ENCODE measurements around the gene SHH.

Gene SHH

GRCh38 chr7:155762036-155762435, 50.2 kb downstream of the SHH start:
- DNase-seq: no peak

- DNase-seq: no peak
Measured at GRCh38 chr7:155761162-155761561, 51.1 kb downstream of the SHH start.

DNA sequence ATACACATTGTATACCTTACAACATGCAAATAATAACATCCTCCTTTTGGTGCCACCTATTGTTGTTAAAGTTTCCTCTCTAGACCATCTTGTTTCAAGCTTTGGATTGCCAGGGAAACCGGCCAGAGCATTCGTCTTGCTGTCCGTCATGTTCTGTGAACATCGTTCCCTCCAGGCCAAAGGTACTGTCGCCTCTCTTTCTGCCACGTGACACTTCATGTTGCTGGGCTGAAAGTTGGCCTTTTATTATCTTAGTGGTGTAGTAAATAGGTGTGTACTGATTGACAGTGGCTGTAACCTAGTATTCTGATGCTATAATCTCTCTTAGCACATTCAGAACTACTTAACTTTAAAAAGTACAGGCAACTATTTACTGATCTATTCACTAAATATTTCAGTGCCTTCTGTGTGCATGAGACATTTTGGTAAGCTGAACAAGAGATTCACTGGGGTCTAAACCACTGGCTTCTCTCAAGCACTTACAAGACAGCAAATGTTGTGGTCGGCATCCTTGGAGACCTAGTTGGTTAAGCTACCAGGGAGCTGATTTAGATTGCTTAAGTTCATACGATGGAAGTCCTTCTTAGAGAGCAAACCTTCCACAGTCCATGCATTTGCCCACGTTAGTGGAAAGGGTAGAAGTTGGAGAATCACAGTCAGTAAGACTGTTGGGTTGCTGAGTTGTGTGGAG, 52.4 kb downstream of the SHH start:
- DNase-seq: no peak

DNA sequence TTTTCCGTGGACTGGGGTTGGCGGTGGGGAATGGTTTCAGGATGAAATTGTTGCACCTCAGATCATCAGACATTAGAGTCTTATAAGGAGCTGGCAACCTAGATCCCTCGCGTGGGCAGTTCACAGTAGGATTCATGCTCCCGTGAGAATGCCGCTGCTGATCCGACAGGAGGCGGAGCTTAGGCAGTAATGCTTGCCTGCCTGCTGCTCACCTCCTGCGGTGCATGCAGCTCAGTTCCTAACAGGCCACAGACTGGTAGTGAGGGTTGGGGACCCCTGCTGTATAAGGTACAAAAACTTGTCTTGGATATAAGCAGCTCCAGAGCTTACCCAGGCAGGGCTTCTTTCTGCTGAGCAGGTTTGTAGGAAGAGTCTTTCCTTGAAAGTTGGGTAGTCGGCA, 53.9 kb downstream of the SHH start:
- no peak for DNase-seq

DNA sequence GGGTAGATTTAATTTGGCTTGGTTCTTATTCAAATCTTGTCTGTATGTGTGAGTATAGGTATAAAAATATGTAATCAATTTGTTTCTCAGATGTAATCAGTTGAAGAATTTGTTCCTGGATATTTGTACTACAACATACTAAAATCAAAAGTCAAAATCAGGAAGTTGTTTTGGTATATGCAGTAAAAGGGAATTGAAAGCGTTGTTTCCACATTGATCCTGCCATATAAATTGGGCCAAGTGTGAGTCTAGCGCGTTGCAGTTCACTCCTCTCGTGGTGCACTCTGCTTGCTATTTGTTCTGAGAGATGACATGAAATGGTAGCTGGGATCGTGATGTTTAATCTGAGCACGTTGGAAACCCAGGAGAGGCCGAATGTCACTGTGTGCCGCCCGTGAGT, 55.9 kb downstream of the SHH start:
- no peak for DNase-seq

DNA sequence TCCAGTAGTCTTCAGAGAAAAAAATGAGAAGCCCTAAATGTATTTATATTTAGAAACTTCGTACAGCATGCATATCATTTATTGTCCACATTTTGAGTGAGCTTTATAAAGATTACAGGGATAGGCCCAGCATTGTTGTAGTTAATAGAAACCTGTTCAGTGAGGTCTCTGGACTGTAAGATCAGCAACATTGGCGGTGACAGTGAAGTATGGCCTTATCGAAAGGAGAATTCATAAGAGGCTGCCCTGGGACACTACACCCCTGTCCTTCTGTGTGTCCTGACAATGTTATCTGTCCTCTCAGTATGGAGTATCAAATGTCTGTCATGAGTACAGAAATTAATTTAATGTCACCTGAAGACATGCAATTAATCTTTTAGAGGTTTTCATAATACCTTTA, 57.2 kb downstream of the SHH start:
- DNase-seq: no peak

GRCh38 chr7:155754165-155754564, 58.1 kb downstream of the SHH start:
- DNase-seq: no peak

DNA sequence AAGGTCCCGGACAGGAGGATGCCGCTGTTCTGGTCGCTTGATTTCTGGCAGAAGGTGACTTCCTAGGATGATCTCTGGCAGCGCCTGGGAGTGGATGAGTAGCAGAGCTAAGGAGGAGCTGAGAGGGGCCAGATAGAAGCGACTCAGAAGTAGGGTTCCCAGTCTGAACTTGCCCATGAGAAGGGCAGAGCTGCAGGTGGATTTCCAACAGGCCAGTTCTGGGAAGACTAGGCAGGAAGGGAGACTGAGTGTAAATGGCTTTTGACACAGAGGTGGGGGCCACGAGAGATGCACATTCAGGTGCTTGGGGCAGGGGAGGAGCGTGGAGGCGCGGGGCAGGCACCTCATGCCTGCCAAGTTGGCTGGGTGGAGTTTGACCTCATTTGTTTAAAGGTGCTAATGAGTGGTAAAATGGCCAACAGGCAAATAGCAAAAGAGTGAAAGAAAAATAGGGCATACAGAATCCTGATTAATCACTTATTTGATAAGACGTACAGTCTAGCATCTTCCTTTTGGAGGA, 58.8 kb downstream of the SHH start:
- no peak for DNase-seq

DNA sequence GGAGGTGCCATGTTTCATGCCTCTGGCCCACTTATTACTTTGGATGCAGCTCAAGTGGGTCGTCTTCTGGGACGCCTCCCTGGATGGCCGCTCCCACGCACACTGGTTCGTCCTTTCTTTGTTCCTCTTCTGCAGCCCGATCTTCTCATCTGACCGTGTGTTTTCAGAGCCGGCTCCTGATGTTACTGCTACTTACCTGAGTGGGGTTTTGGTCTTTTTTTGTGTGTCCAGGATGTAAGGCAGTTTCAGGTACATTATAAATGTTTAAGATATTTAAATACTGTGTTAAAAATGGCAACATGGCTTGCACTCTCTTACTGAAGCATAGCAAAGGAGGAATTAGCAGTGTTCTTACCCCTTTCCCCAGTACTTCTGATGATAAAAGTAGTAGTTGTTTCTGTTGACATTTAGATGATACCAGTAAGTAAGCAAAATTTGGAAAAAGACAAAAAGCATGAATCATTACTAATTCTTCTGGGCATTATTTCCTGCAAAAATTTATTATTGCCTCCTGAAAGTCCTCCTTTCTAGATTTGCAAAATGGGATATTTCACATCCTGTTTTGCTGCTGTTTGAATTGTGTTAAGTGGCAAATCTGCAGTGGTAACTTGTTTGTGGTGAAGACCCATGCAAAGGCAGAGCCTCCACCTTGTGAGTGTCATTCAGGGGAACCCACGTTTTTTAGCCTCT, 59.4 kb downstream of the SHH start:
- no peak for DNase-seq

DNA sequence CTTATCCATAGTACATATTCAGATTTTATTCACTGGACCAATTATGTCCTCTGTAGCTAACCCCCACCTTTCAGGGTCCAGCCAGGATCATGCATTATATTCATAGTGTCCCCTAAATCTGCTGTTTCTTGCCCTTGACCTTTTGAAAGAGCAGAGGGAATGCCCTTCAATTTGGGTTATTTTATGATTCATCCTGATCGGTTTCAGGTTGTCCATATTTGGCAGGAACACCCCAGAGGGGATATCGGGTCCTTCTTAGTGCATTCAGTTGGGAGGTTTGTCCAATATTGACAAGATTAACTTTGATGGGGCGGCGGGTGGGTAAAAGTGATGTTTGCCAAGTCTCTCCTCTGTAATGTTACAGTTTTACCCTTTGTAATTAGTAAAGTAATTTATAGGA, 60.9 kb downstream of the SHH start:
- DNase-seq: no peak

DNA sequence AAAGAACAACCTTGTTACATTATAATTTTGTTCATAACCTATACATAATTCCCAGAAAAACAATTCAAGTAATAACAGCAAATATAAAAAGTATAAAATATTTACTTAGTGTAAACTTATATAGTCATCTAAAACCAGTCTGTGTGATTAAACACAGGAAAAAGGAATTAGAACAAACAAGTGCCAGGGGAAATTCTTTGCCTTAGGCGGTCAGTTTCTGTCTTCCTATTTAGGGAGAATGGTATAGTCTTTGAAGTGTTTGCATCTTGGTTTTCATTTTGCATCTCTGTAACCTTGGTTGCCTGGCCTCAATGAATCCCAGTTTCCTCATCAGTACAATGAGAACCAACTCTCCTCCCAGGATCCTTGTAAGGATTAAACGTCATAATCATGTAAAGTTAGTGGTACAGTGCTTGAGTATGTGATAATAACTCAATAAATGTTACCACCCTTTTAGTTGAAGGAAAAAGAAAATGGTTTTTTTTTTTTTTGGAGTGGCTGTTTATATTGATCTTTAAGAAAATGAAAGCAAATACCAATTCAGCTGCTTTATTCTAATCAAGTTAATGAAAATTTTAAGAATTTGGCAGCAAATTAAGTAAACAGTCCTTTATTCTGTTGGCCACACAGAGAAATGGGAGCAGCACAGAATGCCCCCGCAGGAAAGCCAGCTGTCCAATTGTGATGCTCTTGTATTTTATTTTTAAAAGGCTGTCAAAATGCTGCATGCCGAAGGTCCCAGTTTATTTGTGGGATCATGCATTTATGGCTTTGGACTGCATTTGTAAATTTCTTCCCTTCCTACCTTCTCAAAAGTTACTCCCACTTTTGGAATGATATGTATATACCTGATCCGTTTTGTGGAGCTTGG, 61.8 kb downstream of the SHH start:
- DNase-seq: no peak

Measured in NCI-H2171 treated with DMSO at 0.1 percent for 48 hours (cell line).